HG03280 (cell line): ENCODE results near the gene DENND5A.
"Not testable (repeated sequence)": the region's sequence is repeated elsewhere in the genome, so short reads cannot be mapped to it uniquely, and the experiment has no call there.

Source experiments
- ATAC-seq: cut with Tn5 transposase; IDR thresholded peaks from one replicate; pipeline ENCODE4 v1.9.1; 2021; ENCODE audit warnings: mild to moderate bottlenecking, moderate library complexity; ENCODE audit not compliant: unreplicated experiment

DENND5A gene

DNA sequence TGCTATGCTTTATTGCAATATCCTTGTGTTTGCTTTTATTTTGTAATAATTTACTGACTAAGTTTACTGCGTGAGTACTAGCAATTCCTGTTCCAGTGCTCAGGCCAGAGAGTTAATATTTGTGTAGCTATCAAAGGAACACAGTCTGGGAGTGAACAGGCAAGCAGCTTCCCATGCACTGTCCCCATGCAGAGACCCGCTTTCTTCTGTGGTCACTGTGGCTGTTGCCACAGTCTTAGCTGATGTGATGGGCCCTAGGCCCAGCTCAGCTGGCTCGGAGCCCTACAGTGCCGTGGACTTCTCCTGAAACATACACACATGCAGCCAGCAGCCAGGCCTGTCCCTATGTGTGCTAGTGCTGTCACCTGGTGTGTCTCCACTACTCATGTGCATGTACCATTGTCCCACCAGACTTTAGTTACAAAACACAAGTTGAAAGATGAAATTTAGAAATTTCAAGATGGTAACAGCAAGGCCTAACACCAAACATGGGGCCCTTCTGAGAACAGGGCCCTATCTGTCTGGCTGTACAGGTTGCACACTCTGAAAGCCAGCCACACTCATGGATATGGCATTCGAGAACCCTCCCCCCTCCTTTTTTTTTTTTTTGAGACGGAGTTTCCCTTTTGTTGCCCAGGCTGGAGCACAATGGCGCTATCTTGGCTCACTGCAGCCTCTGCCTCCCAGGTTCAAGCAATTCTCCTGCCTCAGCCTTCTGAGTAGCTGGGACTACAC lies 161.4 kb downstream of the DENND5A start:
- ATAC-seq = no peak

GRCh38 chr11:9099617-9100016 lies 165.5 kb downstream of the DENND5A start:
- no peak for ATAC-seq

- ATAC-seq = not testable (repeated sequence)
Measured at GRCh38 chr11:9098455-9098854, 166.7 kb downstream of the DENND5A start.

GRCh38 chr11:9097186-9097943 lies 167.8 kb downstream of the DENND5A start:
- ATAC-seq = not testable (repeated sequence)

GRCh38 chr11:9096427-9096826 lies 168.7 kb downstream of the DENND5A start:
- ATAC-seq = no peak

DNA sequence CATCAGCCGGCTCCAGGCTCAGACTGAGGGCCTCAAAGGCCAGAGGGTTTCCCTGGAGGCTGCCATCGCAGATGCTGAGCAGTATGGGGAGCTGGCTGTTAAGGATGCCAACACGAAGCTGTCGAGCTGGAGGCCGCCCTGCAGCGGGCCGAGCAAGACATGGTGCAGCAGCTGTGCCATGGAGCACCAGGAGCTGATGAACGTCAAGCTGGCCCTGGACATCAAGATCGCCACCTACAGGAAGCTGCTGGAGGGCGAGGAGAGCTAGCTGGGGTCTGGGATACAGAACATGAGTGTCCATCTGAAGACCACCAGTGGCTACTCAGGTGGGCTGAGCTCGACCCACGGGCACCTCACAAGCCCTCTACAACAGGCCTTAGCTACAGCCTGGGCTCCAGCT lies 169.7 kb downstream of the DENND5A start:
- ATAC-seq = no peak

DNA sequence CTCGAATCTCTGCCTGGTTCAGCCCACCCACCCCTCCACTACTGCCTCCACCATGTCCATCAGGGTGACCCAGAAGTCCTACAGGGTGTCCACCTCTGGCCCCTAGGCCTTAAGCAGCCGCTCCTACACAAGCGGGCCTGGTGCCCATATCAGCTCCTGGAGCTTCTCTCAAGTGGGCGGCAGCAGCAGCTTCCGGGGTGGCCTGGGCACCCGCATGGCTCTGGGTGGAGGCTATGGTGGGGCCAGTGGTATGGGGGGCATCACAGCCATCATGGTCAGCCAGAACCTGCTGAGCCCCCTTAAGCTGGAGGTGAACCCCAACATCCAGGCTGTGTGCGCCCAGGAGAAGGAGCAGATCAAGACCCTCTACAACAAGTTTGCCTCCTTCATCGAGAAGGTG lies 170.7 kb downstream of the DENND5A start:
- ATAC-seq = no peak

GRCh38 chr11:9092853-9093778 lies 172.0 kb downstream of the DENND5A start:
- no peak for ATAC-seq

DNA sequence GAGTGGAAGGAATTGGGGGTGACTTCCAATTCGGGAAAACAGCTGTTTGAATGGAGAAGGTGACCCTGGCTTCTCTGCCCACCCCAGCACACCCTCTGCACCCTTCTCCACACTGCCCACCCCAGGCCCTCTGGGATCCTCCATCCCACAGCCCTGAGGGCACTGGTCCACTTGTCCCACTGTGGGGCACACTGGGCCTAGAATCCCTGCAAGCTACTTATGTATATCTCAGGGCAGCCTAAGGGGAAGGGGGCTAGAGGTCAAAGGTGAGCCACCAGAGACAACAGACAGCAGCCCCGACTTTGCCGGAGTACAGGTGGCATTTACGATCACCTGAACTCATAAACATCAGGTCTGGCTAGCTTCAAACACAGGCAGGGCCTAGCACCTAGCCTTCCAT lies 173.1 kb downstream of the DENND5A start:
- no peak for ATAC-seq

- ATAC-seq = no peak
Measured at GRCh38 chr11:9091044-9091922, 173.9 kb downstream of the DENND5A start, which contains the start of gene SCUBE2. Gene SCUBE2, minus strand, starts transcription at chr11:9091599. Its CDS starts 71 bp downstream, at chr11:9091528.

- ATAC-seq = no peak
Measured at GRCh38 chr11:9090488-9091043, 174.6 kb downstream of the DENND5A start.

- ATAC-seq = no peak
Measured at GRCh38 chr11:9089636-9090035, 175.5 kb downstream of the DENND5A start.

DNA sequence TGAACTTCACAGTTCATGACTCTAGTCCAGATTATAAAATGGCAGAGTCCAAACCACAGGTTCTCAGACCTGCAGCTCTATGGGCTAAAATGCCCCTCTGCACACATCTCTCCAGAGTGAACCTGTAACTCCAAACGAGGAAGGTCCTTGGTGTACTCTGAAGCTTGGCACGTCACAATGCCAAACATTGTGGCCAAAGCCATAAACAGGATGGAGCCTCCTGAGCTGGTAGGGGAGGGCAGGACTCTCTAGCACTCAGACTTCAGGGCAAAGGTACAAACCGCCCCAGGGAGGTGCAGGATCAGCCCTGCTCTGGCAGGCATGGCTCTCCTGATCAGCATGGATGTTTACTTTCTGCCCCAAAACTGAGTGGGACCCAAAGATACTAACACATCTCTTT lies 176.1 kb downstream of the DENND5A start:
- no peak for ATAC-seq
